ENCODE results near the gene SFSWAP. TPM values are rescaled to one million over a fixed set of nuclear protein-coding genes. Genes with fewer than 3 reads are reported as not detected.

The SFSWAP gene
- total and polyA plus RNA-seq, 7 donors = 10.8 to 42.9 (median 27.8) TPM

GRCh38 chr12:131765961-131766360, 55.1 kb downstream of the SFSWAP start:
- no peaks in the 10 kb centered on the region for H3K27me3 ChIP-seq
- H3K4me3 ChIP-seq = no peak overlapping the region
- H3K36me3 ChIP-seq = peaks cover 20 to 96% (median 48%) of the 10 kb centered on the region in 4 donors
- H3K4me1 ChIP-seq = no peaks in the 10 kb centered on the region
- 93 to 97% methylated on average over 10 of the region's 10 CpGs for WGBS, 2 donors
- no peak for DNase-seq
- no peak for TF ChIP-seq POLR2AphosphoS5 (IDR thresholded peaks at IDR 0.05)
- no peak for TF ChIP-seq EP300 (IDR thresholded peaks at IDR 0.05)
- TF ChIP-seq POLR2A (IDR thresholded peaks at IDR 0.05) = no peak
- TF ChIP-seq CTCF (IDR thresholded peaks at IDR 0.05) = no peak
- no peak overlapping the region for H3K27ac ChIP-seq
- H3K9me3 ChIP-seq = no peaks in the 10 kb centered on the region
- intact Hi-C loops (cut with DNase I) = no loop called here

DNA sequence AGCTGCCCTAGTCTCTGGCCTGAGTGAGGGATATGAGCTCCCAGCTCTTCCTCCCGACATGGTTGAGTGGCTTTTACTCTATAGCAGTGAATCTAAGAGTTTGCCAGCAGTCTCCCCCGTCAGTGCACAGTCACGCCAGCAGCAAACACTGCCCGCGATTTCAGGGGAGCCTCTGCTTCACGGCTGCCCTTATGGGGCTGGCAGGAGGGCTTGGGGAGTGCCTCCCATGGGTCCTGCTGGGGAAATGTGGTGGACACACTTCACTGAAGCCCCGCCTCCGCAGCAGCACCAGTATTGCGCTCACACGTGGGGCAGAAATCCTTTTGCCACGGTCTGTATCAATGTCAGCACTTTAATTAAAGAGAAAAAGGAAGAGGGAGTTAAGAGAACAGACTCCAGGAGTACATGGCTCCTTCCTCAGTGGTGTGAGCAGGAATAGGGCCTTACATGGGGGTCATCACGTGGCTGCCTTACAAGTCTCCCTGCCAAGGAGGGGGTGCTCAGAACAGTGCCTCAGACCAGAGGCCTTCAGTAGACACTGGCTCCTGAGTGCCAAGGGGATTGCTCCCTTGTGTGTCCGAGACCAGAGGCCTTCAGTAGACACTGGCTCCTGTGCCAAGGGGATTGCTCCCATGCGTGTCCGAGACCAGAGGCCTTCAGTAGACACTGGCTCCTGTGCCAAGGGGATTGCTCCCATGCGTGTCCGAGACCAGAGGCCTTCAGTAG, 55.7 kb downstream of the SFSWAP start:
- TF ChIP-seq CTCF (IDR thresholded peaks at IDR 0.05) = no peak
- TF ChIP-seq EP300 (IDR thresholded peaks at IDR 0.05) = no peak
- no peak for TF ChIP-seq POLR2AphosphoS5 (IDR thresholded peaks at IDR 0.05)
- no peak for TF ChIP-seq POLR2A (IDR thresholded peaks at IDR 0.05)
- intact Hi-C loops (cut with DNase I) = no loop called here
- no peaks in the 10 kb centered on the region for H3K27me3 ChIP-seq
- DNase-seq = no peak
- H3K36me3 ChIP-seq = peaks cover 20 to 96% (median 47%) of the 10 kb centered on the region in 4 donors
- H3K4me1 ChIP-seq = no peaks in the 10 kb centered on the region
- 81 to 96% methylated on average over 15 of the region's 17 CpGs for WGBS, 2 donors
- H3K9me3 ChIP-seq = no peaks in the 10 kb centered on the region
- no peak overlapping the region for H3K27ac ChIP-seq
- no peak overlapping the region for H3K4me3 ChIP-seq

DNA sequence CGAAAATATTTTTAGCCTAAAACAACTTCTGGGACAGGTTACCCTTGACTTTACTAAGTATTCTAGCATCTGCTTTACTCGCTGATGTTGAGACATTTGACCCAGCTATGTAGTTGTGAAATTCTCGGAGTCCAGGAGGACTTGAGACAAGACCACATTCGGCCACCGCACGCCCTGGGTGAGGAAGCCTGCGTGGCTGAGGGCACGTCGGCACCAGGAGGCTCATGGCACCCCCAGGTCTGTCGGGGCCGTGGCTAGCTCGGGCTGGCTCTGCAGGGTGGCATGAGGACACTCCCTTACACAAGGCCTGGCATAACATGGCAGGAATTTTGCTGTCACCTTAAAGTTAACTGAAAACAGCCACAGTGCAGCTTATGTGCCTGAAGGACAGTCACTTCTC, 59.2 kb downstream of the SFSWAP start:
- no peak for DNase-seq
- 96 to 97% methylated on average over 12 of the region's 12 CpGs for WGBS, 2 donors
- TF ChIP-seq EP300 (IDR thresholded peaks at IDR 0.05) (no peak), CTCF (IDR thresholded peaks at IDR 0.05) (no peak), POLR2AphosphoS5 (IDR thresholded peaks at IDR 0.05) (no peak), POLR2A (IDR thresholded peaks at IDR 0.05) (no peak)
- Histone ChIP-seq H3K27ac (no peak overlapping the region), H3K36me3 (peaks cover 12 to 93% (median 38%) of the 10 kb centered on the region in 4 donors), H3K27me3 (no peaks in the 10 kb centered on the region), H3K9me3 (no peaks in the 10 kb centered on the region), H3K4me3 (no peak overlapping the region), H3K4me1 (peaks cover 0 to 6% (median 0%) of the 10 kb centered on the region in 4 donors)
- intact Hi-C loops (cut with DNase I) = no loop called here

DNA sequence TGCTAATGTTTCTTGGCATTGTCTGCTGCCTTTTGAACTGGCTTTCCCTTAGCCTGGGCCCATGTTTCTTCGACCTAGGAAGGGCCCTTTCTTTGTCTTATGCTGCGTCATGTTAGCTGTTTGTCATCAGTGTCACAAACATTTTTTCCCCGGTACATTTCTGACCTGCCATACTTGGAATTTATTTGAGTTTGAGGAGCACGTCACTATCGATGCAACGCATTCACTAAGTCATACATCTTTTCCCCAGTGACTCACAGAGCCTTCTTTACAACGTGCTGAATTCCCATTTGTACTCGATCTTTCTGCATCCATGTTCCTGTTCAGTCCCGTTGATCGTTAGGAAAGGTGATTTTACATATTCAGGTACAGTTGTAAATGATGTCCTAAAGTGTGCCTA, 61.1 kb downstream of the SFSWAP start:
- Histone ChIP-seq H3K4me3 (no peak overlapping the region), H3K9me3 (no peaks in the 10 kb centered on the region), H3K4me1 (peaks cover 0 to 11% (median 0%) of the 10 kb centered on the region in 4 donors), H3K27me3 (no peaks in the 10 kb centered on the region), H3K36me3 (peaks cover 5 to 78% (median 24%) of the 10 kb centered on the region in 4 donors), H3K27ac (no peak overlapping the region)
- no peak for TF ChIP-seq POLR2A (IDR thresholded peaks at IDR 0.05)
- no peak for TF ChIP-seq EP300 (IDR thresholded peaks at IDR 0.05)
- no peak for TF ChIP-seq CTCF (IDR thresholded peaks at IDR 0.05)
- TF ChIP-seq POLR2AphosphoS5 (IDR thresholded peaks at IDR 0.05) = no peak
- no peak for DNase-seq
- intact Hi-C loops (cut with DNase I) = no loop called here
- WGBS, 2 donors = 95 to 96% methylated on average over 10 of the region's 10 CpGs

Data from sigmoid colon (tissue), 7 donors.